ENCODE data around the gene SNX6. TPM values are rescaled to one million over a fixed set of nuclear protein-coding genes. Genes with fewer than 3 reads are reported as not detected.
A peak's percentile ranks its signal among the peaks of the same experiment; 100 is the strongest.
"Not testable (repeated sequence)": the region's sequence is repeated elsewhere in the genome, so short reads cannot be mapped to it uniquely, and the experiment has no call there.

SNX6 gene
- total RNA-seq, 1 experiment from 2014 or later = 64.2 TPM

GRCh38 chr14:34569750-34570149 lies 60.2 kb downstream of the SNX6 start:
- Histone ChIP-seq H3K36me3 (ENCODE audit: insufficient read depth, low read length, poor library complexity, severe bottlenecking) (peaks cover 50% of the 10 kb centered on the region), H3K4me3 (ENCODE audit: low read depth, low read length, poor library complexity, severe bottlenecking) (no peak overlapping the region), H3K4me1 (ENCODE audit: insufficient read depth, low read length, poor library complexity, severe bottlenecking) (no peaks in the 10 kb centered on the region), H3K27me3 (replicated peaks; ENCODE audit: insufficient read depth, low read depth, low read length, poor library complexity) (no peaks in the 10 kb centered on the region), H3K9me3 (ENCODE audit: low read depth, low read length, poor library complexity, severe bottlenecking) (no peaks in the 10 kb centered on the region), H3K27ac (ENCODE audit: low read depth, low read length, poor library complexity, severe bottlenecking) (no peak overlapping the region)
- POLR2A ChIA-PET (ENCODE audit: low non-redundant PET) = no interaction called here
- CTCF ChIA-PET = no interaction called here
- BruUV-seq (replicated peaks) = no TSS peak
- TF ChIP-seq CTCF (conservative IDR thresholded peaks at IDR 0.05; ENCODE audit: low read depth, low read length) = no peak
- no peak for TF ChIP-seq EZH2 (IDR thresholded peaks at IDR 0.05; ENCODE audit: borderline replicate concordance, low read depth, low read length, poor library complexity, severe bottlenecking)
- DNase-seq (ENCODE audit: low spot score) = no peak
- intact Hi-C loops (cut with micrococcal nuclease; ENCODE audit: unreplicated experiment) = no loop called here

GRCh38 chr14:34568803-34569202 lies 61.1 kb downstream of the SNX6 start:
- no TSS peak for BruUV-seq (replicated peaks)
- intact Hi-C loops (cut with micrococcal nuclease; ENCODE audit: unreplicated experiment) = no loop called here
- no peaks in the 10 kb centered on the region for H3K9me3 ChIP-seq (ENCODE audit: low read depth, low read length, poor library complexity, severe bottlenecking)
- no peak for DNase-seq (ENCODE audit: low spot score)
- H3K36me3 ChIP-seq (ENCODE audit: insufficient read depth, low read length, poor library complexity, severe bottlenecking) = peaks cover 52% of the 10 kb centered on the region
- CTCF ChIA-PET = no interaction called here
- no peak for TF ChIP-seq EZH2 (IDR thresholded peaks at IDR 0.05; ENCODE audit: borderline replicate concordance, low read depth, low read length, poor library complexity, severe bottlenecking)
- TF ChIP-seq CTCF (conservative IDR thresholded peaks at IDR 0.05; ENCODE audit: low read depth, low read length) = no peak
- H3K4me1 ChIP-seq (ENCODE audit: insufficient read depth, low read length, poor library complexity, severe bottlenecking) = no peaks in the 10 kb centered on the region
- H3K27ac ChIP-seq (ENCODE audit: low read depth, low read length, poor library complexity, severe bottlenecking) = no peak overlapping the region
- H3K27me3 ChIP-seq (replicated peaks; ENCODE audit: insufficient read depth, low read depth, low read length, poor library complexity) = no peaks in the 10 kb centered on the region
- POLR2A ChIA-PET (ENCODE audit: low non-redundant PET) = no interaction called here
- H3K4me3 ChIP-seq (ENCODE audit: low read depth, low read length, poor library complexity, severe bottlenecking) = no peak overlapping the region

GRCh38 chr14:34562776-34563150 lies 67.2 kb downstream of the SNX6 start:
- POLR2A ChIA-PET (ENCODE audit: low non-redundant PET) = no interaction called here
- intact Hi-C loops (cut with micrococcal nuclease; ENCODE audit: unreplicated experiment) = no loop called here
- Histone ChIP-seq H3K4me3 (ENCODE audit: low read depth, low read length, poor library complexity, severe bottlenecking) (no peak overlapping the region), H3K36me3 (ENCODE audit: insufficient read depth, low read length, poor library complexity, severe bottlenecking) (peaks cover 37% of the 10 kb centered on the region), H3K27ac (ENCODE audit: low read depth, low read length, poor library complexity, severe bottlenecking) (no peak overlapping the region), H3K27me3 (replicated peaks; ENCODE audit: insufficient read depth, low read depth, low read length, poor library complexity) (no peaks in the 10 kb centered on the region), H3K9me3 (ENCODE audit: low read depth, low read length, poor library complexity, severe bottlenecking) (no peaks in the 10 kb centered on the region), H3K4me1 (ENCODE audit: insufficient read depth, low read length, poor library complexity, severe bottlenecking) (no peaks in the 10 kb centered on the region)
- no TSS peak for BruUV-seq (replicated peaks)
- CTCF ChIA-PET = interaction anchor here (0.6 kb wide), 1 partner anchor 160 kb away, joined by 4 read pairs; no protein-coding TSS in a partner anchor
- TF ChIP-seq CTCF (conservative IDR thresholded peaks at IDR 0.05; ENCODE audit: low read depth, low read length) (no peak), EZH2 (IDR thresholded peaks at IDR 0.05; ENCODE audit: borderline replicate concordance, low read depth, low read length, poor library complexity, severe bottlenecking) (no peak)
- DNase-seq (ENCODE audit: low spot score) = no peak

GRCh38 chr14:34562037-34562775 lies 67.7 kb downstream of the SNX6 start:
- H3K27ac ChIP-seq (ENCODE audit: low read depth, low read length, poor library complexity, severe bottlenecking); H3K9me3 ChIP-seq (ENCODE audit: low read depth, low read length, poor library complexity, severe bottlenecking); DNase-seq (ENCODE audit: low spot score); H3K4me3 ChIP-seq (ENCODE audit: low read depth, low read length, poor library complexity, severe bottlenecking); H3K27me3 ChIP-seq (replicated peaks; ENCODE audit: insufficient read depth, low read depth, low read length, poor library complexity); H3K4me1 ChIP-seq (ENCODE audit: insufficient read depth, low read length, poor library complexity, severe bottlenecking); POLR2A ChIA-PET (ENCODE audit: low non-redundant PET); intact Hi-C loops (cut with micrococcal nuclease; ENCODE audit: unreplicated experiment): not testable (repeated sequence)
- BruUV-seq (replicated peaks) = TSS peak; percentile 42
- H3K36me3 ChIP-seq (ENCODE audit: insufficient read depth, low read length, poor library complexity, severe bottlenecking) = peaks cover 31% of the 10 kb centered on the region
- CTCF ChIA-PET = interaction anchor here (0.6 kb wide), 1 partner anchor 160 kb away, joined by 4 read pairs; no protein-coding TSS in a partner anchor

- H3K4me3 ChIP-seq (ENCODE audit: low read depth, low read length, poor library complexity, severe bottlenecking); BruUV-seq (replicated peaks); intact Hi-C loops (cut with micrococcal nuclease; ENCODE audit: unreplicated experiment); H3K4me1 ChIP-seq (ENCODE audit: insufficient read depth, low read length, poor library complexity, severe bottlenecking); H3K36me3 ChIP-seq (ENCODE audit: insufficient read depth, low read length, poor library complexity, severe bottlenecking); POLR2A ChIA-PET (ENCODE audit: low non-redundant PET); H3K27ac ChIP-seq (ENCODE audit: low read depth, low read length, poor library complexity, severe bottlenecking); DNase-seq (ENCODE audit: low spot score); CTCF ChIA-PET; H3K27me3 ChIP-seq (replicated peaks; ENCODE audit: insufficient read depth, low read depth, low read length, poor library complexity); H3K9me3 ChIP-seq (ENCODE audit: low read depth, low read length, poor library complexity, severe bottlenecking): not testable (repeated sequence)
These were observed 73.5 kb downstream of the SNX6 start for GRCh38 chr14:34556498-34556829.
